Mononuclear cell (primary cell): ENCODE data around the gene EPS8L2. TPM values are rescaled to one million over a fixed set of nuclear protein-coding genes. Genes with fewer than 3 reads are reported as not detected.
"Not testable (repeated sequence)": the region's sequence is repeated elsewhere in the genome, so short reads cannot be mapped to it uniquely, and the experiment has no call there.

ENCODE experiments used
- H3K27me3 ChIP-seq: 2 replicates; pipeline ENCODE4 v1.6.0; 2011; ENCODE audit warnings: low read length, control low read depth; ENCODE audit not compliant: insufficient read depth
- H3K4me1 ChIP-seq: 2 replicates; pipeline ENCODE4 v1.5.1; 2011; ENCODE audit warnings: mild to moderate bottlenecking, low read length, control low read depth; ENCODE audit not compliant: insufficient read depth
- H3K4me3 ChIP-seq: 2 replicates; pipeline ENCODE4 v1.5.1; 2011; ENCODE audit warnings: mild to moderate bottlenecking, low read length, moderate library complexity
- H3K9me3 ChIP-seq: 2 replicates; pipeline ENCODE4 v1.5.1; 2011; ENCODE audit warnings: low read depth, mild to moderate bottlenecking, control low read depth, low read length
- total RNA-seq: library from RNA; depleted of rRNA; stranded (reverse); fragments of >200 nt; gene quantifications from one replicate; pipeline ENCODE4 v1.2.3, GENCODE V29; 2012

Gene EPS8L2
- total RNA-seq, 1 donor: 2.1 TPM

DNA sequence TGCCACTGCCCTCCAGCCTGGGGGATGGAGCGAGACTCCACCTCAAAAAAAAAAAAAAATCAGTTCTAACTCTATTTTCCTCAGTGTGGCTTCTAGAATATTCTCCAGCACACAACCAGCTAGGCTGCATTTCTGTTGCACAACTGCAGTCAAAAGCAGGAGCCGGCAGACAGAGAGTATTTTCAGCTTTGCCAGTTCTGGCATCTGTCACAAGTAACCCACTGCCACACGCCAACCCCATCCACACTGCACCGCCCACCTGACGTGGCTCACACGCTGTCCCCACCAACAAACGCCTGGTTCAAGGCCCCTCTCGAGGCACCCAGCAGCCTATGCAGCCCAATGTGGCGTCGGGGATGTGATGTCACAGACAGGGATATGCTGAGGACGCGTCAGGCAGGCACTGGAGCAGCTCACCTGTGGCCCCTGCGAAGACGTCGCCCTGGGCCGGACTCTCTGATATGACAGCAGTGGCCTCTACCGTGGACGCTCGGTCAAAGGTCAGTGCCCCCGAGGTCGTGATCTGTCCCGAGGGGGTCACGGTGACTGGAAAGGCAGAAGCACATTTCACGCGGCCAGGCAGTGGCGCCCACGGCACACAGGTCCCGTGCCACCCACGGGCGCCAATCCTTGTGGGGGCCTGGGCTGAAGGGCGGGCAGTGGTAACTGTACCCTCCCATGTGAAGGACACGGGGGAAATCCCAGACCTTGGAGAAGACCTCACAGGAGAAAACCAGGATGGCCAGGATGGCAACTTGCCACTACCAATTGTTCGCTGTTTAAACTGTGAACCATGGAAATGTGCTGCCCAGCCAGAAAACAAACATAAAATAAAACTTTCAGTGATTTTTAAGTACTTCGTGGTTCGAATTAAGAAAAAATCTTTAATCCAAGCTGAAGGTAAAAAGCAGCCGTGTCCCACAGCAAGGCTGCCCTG, 26.5 kb upstream of the EPS8L2 start:
- Histone ChIP-seq H3K4me1 (no peaks in the 10 kb centered on the region), H3K4me3 (no peak overlapping the region)

GRCh38 chr11:680476-680875, 25.6 kb upstream of the EPS8L2 start:
- Histone ChIP-seq H3K27me3 (no peaks in the 10 kb centered on the region), H3K4me1 (no peaks in the 10 kb centered on the region), H3K4me3 (no peak overlapping the region), H3K9me3 (no peaks in the 10 kb centered on the region)

More for the DNA sequence above, 26.5 kb upstream of the EPS8L2 start:
- Histone ChIP-seq H3K9me3 (no peaks in the 10 kb centered on the region), H3K27me3 (no peaks in the 10 kb centered on the region)

GRCh38 chr11:680970-681369, 25.1 kb upstream of the EPS8L2 start:
- Histone ChIP-seq H3K27me3 (no peaks in the 10 kb centered on the region), H3K4me1 (no peaks in the 10 kb centered on the region), H3K4me3 (no peak overlapping the region), H3K9me3 (no peaks in the 10 kb centered on the region)

DNA sequence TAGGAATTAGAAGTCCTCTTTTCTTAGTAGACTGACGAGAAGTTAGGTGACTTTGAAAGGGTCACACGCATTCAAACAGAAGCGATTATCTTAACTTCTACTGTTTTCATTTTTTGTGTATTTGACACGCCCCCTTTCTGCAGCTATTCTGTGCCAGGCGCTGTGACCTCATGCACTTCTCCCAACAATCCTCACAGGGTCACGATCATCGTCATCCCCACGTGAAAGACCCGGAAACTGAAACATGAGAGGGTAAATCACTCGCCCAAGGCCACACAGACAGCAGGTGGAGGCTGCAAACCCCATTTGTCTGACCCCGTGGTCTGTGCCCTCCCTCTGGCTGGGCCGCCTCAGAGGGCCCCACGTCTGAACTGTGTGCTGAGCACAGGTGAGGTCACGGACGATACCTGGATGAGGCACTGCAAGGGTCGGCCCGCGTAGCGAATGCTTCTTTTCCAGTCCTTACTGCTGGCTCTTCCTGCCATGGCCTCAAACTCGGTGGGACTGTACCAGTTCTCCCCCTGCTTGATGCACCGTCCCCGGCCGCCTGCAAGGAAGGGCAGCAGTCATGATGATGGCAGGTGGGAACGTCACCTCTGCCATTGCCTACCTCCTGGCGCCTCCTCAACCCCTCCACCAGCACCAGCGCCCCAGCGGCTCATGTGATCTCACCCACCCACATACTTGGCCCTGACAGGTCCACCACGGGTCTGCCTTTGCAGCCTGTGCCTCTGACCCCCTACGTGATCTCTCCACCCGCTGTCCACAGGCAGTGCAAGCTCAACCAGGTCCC, 19.4 kb upstream of the EPS8L2 start:
- Histone ChIP-seq H3K9me3 (no peaks in the 10 kb centered on the region), H3K27me3 (no peaks in the 10 kb centered on the region), H3K4me3 (no peak overlapping the region), H3K4me1 (peaks cover 11% of the 10 kb centered on the region)

DNA sequence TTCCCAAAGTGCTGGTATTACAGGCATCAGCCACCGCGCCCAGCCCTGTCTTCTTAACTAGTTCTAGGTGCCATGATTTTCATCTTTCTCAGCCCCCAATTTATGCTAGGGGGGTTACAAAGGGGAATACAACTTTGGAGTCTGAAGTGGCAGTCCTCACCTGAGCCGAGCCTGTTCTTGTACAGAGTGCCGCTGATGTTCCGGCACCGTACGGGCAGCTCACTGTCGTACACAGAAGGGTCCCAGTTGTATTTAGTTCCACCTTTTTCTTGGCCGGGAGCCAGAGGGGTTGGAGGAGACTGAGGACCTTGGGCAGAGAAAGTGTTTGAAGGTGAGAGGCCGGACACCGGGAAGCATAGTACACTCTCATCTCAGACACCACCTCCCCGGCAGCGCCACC, 18.3 kb upstream of the EPS8L2 start:
- no peaks in the 10 kb centered on the region for H3K9me3 ChIP-seq
- peaks cover 18% of the 10 kb centered on the region for H3K4me1 ChIP-seq
- no peaks in the 10 kb centered on the region for H3K27me3 ChIP-seq
- no peak overlapping the region for H3K4me3 ChIP-seq

DNA sequence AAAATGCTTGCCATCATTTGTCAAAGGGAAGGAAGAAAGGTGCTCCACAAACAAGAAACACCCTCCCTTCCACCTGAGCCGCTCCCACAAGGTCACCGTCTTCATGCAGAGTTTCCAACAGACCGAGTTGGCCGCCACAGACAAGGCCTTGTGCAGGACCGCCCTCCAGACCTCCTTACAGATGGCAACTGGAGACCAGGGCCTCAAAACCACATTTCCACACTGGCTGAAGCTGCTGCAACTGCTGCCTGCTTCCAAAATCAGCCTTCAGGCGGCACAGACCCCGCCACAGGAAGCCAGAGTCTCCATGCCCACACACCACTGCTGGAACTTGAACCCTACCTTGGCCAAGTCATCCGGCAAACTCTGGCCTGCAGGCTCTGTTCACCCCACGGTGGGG, 17.4 kb upstream of the EPS8L2 start:
- no peaks in the 10 kb centered on the region for H3K27me3 ChIP-seq
- peaks cover 24% of the 10 kb centered on the region for H3K4me1 ChIP-seq
- no peaks in the 10 kb centered on the region for H3K9me3 ChIP-seq
- H3K4me3 ChIP-seq: no peak overlapping the region

DNA sequence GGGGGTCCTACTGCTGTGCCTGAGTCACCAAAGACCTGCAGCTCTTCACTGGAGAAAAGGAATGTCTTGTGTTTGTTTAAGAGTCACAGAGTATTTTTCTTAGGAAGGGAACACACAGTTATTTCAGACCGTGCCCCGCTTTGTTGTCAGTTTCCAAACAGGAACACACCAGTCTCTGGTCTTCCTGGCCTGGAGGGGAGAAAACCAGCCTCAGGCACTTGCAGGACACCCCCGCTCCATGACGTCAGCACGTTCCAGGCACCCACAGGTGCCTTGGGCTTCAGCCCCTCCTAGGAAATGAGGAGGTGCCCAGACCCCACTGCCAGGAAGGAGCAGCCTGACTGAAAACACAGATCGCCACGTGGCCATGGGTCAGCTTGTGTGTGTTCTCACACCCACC, 16.4 kb upstream of the EPS8L2 start:
- Histone ChIP-seq H3K4me1 (peaks cover 30% of the 10 kb centered on the region), H3K9me3 (no peaks in the 10 kb centered on the region), H3K4me3 (no peak overlapping the region), H3K27me3 (no peaks in the 10 kb centered on the region)

- not testable (repeated sequence) for H3K27me3 ChIP-seq, H3K4me3 ChIP-seq, H3K9me3 ChIP-seq
- H3K4me1 ChIP-seq: peaks cover 30% of the 10 kb centered on the region
Observed at GRCh38 chr11:690244-690643, 15.8 kb upstream of the EPS8L2 start.

DNA sequence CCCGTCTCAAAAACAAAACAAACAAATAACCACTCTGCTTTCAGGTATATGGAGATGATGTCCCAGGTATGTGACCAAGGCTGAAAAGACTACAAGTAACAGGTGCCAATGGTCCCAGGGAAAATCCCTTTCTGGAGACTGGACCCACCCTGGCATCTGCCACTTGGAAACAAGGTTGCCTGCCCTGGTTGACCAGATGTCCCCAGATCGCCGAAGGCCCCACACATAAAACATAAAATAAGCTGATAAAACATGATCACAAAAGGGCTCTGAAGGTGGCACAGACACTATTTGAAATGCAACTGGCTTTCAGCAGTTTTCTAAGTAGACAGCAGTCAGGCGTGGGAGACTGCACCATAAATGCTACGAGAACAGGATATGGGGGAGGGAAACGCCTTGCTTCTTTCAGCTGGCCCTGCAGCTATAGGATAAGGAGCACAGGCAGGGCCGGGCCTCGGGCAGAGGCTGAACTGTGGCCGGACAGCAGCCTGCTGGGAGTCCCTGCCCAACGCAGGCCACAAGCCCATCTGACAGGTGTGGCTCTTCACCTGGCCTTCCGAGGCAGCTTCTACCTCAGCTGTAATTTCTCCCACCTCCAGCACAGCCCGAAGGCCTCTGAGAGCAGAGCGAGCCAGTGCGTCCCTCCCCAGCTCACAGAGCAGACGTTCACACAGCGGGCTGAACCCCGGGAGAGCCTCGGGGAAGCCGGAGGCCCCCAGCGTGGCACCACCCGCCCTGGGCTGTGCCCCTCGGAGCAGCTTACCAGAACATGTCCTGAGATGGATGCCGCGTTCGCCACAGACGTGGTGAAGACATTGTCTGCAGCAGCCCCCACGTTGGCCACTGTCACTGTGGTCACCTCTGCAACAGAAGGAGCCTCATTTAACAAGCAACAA, 15.0 kb upstream of the EPS8L2 start:
- H3K27me3 ChIP-seq: no peaks in the 10 kb centered on the region
- no peaks in the 10 kb centered on the region for H3K9me3 ChIP-seq
- no peak overlapping the region for H3K4me3 ChIP-seq
- H3K4me1 ChIP-seq: peaks cover 30% of the 10 kb centered on the region

GRCh38 chr11:691710-692590, 14.1 kb upstream of the EPS8L2 start:
- Histone ChIP-seq H3K9me3 (no peaks in the 10 kb centered on the region), H3K4me1 (peaks cover 40% of the 10 kb centered on the region), H3K4me3 (no peak overlapping the region), H3K27me3 (no peaks in the 10 kb centered on the region)

DNA sequence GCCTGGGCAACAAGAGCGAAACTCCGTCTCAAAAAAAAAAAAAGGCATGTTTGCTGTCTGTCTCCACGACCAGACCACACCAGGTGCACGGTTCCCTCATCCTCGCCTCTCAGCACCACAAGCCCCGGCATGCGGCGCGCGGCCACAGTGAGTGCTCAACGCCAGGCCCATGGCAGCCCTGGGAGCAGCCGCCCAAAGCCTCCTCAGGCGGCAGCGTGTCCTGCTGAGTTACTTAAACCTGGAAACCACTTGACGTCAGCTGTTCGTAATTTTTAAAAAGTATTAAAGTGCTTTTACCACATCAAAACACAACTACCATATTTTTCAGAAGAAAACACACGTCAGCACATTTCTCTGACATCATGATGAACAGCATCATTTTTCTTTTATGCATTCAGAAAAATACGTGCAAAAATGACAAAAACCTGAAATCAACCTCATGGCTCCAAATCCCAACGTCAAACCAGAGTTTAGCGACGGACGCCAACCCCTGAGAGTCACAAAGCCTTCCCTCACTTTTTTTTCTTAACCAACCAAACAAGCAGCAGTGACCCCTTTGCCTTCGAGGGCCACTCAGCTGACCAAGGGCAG, 13.1 kb upstream of the EPS8L2 start:
- H3K4me1 ChIP-seq: peaks cover 49% of the 10 kb centered on the region

GRCh38 chr11:693415-693831, 12.6 kb upstream of the EPS8L2 start:
- no peak overlapping the region for H3K4me3 ChIP-seq
- H3K9me3 ChIP-seq: no peaks in the 10 kb centered on the region
- peaks cover 54% of the 10 kb centered on the region for H3K4me1 ChIP-seq
- H3K27me3 ChIP-seq: no peaks in the 10 kb centered on the region

More for the DNA sequence above, 13.1 kb upstream of the EPS8L2 start:
- Histone ChIP-seq H3K4me3 (no peak overlapping the region), H3K27me3 (no peaks in the 10 kb centered on the region), H3K9me3 (no peaks in the 10 kb centered on the region)

GRCh38 chr11:693887-694562, 12.0 kb upstream of the EPS8L2 start:
- Histone ChIP-seq H3K4me1 (peaks cover 59% of the 10 kb centered on the region), H3K4me3 (no peak overlapping the region), H3K9me3 (no peaks in the 10 kb centered on the region), H3K27me3 (no peaks in the 10 kb centered on the region)
